HG03571 (cell line): ENCODE data around the gene CNBP.

Experiments used
- ATAC-seq: cut with Tn5 transposase; IDR thresholded peaks from one replicate; pipeline ENCODE4 v1.9.1; 2021; ENCODE audit not compliant: unreplicated experiment

Gene CNBP

GRCh38 chr3:129132097-129132866 is 51.4 kb downstream of the CNBP start:
- no peak for ATAC-seq

- ATAC-seq, result no peak
Measured at GRCh38 chr3:129131465-129132088, 52.1 kb downstream of the CNBP start.

DNA sequence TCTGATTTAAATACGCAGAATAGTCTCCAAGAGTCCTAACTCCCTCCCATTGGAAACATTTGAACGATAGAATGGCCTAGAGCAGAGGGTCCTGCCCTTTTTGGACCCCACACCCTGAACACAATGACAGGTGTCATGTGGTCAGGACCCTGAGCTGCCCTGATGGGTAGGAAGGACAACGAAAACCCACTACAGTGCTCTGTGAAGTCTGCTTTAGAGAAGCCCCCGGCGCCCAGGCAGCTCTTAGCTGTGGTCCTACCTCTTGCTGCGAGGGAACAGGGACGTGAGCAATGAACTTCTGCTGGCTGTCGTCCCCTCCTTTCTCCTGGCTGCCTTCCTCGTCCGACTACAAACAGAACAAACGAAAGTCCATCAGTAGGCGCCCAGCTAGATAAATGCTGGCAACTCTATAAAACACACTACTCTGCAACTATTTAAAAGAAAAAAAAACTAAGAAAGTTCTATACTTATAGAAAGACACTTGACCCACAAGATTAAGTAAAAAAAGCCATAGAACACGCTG is 53.3 kb downstream of the CNBP start:
- ATAC-seq, result no peak

DNA sequence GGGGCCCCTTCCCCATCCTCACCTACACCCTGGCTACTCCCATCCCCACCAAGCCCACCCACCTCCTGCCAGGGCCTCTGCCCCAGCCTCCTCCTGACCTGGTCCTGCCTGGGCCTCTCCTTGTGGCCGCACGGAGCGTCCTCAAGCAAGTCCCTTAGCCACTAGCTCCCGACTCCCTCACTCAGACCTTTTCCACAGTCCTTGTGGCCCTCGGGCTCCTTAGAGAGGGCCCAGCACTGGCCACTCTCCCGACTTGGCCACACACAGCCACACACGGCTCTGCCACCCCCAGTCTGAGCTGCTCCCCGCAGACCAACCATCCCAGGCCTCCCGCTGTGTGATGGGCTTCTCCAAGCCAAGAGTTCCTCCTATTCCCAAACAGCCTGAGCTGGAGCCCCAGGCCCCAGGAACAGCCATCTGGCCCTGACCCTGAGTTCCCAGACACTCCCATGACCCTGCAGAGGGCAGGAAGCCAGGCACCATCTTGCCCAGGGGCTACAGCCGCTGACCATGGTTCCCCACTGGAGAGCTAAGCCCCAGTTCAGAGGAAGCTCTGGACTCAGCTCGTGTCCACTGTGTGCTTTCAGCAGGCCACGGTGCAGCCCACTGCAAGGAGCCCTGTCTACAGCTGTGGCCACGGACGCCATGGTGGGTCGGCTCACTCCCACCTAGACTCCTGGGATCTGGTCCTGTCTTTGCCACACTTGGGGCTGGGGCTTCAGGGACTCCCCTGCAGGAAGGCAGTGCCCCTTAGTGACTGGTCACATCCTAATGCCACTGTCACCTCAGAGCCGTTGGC is 55.1 kb downstream of the CNBP start:
- ATAC-seq, result no peak

- no peak for ATAC-seq
Measured at GRCh38 chr3:129126726-129127280, 56.9 kb downstream of the CNBP start.

DNA sequence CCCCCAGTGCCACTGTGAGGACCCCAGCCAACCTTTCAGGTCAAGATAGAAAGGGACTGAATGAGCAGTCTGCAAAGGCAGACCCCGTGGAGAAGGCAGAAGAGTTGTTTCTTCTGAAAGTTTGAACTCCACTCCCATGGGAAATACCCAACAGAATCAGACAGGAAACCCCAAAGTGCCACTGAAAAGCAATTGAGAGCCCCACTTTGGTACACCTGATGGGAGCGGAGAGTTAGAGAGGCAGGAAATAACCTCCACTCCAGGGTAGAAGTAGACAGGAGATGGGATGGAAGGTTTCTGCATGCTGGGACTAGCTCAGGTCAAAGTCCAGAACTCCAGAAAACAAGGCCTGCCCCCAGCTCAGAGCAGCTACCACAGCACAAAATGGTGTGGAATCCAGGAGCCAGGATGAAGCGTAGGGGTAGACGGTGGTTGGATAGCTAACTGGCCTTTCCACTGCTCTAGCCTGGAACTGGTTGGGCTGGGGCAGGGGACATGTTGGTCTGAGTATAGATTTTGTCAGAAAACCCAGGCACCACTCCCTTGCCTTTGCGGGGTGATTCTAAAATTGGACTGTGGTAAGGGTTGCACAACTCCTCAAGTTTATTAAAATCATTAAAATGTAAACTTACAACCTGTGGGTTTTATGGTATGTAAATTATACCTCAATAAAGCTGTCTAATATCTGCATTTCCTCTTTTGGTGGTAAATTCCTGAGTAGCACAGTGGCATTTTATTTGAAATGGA is 60.2 kb downstream of the CNBP start:
- ATAC-seq, result no peak

- ATAC-seq, result no peak
Measured at GRCh38 chr3:129122412-129123011, 61.2 kb downstream of the CNBP start.

DNA sequence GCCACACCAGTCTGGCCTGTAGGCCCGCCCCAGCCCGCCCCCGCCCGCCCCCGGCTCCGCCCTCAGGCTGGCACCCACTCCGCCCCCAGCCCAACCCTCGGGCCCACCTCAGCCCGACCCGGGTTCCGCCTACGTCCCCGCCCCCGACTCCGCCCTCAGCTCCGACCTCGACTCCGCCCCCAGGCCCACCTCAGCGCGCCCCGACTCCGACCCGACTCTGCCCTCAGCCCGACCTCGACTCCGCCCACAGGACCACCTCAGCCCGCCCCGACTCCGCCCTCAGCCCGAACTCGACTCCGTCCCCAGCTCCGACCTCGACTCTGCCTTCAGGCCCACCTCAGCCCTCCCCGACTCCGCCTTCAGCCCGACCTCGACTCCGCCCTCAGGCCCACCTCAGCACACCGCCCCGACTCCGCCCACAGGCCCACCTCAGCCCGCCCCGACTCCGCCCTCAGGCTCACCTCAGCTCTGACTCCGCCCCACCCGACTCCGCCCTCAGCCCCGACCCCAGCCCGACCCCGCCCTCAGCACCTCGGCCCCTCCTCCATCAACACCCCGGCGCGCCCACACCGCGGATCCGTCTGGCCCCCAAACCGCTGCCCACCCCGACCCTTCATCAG is 61.8 kb downstream of the CNBP start, which contains the start of gene RAB43:
RAB43 (minus strand) TSS at position 13 of the 620 bp plus-strand sequence. CDS start 315 bp downstream, outside the sequence.
- peak; percentile 38 for ATAC-seq

GRCh38 chr3:129121016-129121791 is 62.5 kb downstream of the CNBP start:
- peak; percentile 16 for ATAC-seq

- ATAC-seq, result peak; percentile 73
Measured at GRCh38 chr3:129120254-129121004, 63.3 kb downstream of the CNBP start.

DNA sequence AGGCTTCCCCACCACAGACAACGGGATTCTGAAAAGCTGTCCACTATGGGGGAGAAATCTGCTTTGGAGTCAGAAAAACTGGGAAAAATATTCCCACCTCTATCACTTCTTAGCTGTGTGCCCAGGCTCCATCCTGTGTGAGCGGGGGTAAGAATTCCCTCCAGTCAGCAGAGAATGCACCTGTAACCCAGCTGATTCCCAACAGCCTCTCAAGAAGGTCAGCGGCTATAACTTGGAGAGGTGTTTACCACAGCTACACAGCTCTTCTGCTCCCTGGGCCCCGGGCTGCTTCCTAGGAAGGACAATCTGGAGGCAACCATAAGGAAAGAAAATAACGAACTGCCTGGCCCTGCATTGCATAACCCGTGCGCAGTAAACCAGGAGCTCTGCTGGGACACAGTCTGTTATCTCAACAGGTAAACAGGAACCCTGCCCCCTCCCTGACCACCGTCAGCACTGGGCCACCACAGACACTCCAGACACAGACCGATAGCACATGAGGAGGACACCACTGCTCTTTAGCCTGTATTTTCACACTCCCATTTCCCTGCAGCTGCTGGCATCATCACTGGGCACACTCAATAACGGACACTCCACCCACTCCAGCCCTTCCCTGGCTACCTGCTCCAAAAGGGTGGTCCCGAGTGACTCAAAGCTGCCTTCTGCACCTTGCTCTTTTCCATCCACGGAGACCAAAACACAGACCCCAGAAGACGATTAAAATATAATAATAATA is 64.2 kb downstream of the CNBP start:
- ATAC-seq, result no peak

DNA sequence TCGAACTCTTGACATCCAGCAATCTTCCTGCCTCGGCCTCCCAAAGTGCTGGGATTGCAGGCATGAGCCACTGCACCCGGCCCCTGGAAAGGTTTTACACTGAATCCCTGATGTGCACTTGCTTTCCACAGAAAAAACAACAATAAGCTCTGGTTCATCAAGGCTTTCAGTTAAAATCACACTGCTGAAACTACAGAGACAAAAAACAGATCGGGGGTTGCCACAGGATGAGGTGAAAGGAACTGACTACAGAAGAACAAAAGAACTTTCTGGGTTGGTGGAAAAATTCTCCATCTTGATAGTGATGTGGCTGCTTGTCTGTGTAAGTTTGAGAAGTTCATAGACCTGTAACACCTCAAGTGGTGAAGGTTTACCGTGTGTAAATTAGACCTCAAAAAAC is 65.0 kb downstream of the CNBP start:
- ATAC-seq, result no peak
